Endothelial cell of umbilical vein (primary cell): ENCODE measurements around the gene DUSP6.

Experiments used
- EZH2 ChIP-seq: IDR thresholded peaks from 2 replicates; pipeline ENCODE4 v1.6.1; 2012; ENCODE audit warnings: borderline replicate concordance, low read depth, mild to moderate bottlenecking, moderate library complexity, low read length, inconsistent platforms; ENCODE audit not compliant: severe bottlenecking
- GATA2 ChIP-seq: IDR thresholded peaks from 2 replicates; pipeline ENCODE4 v1.7.0; 2011; ENCODE audit warnings: low read depth, mild to moderate bottlenecking, moderate library complexity, mixed read lengths, low read length; ENCODE audit not compliant: insufficient read length, insufficient read depth
- JUN ChIP-seq: IDR thresholded peaks from 2 replicates; pipeline ENCODE4 v1.6.1; 2011; ENCODE audit warnings: borderline replicate concordance, low read depth; ENCODE audit not compliant: insufficient read length, insufficient read depth
- MYC ChIP-seq: IDR thresholded peaks from one replicate; pipeline ENCODE4 v1.6.1; 2011; ENCODE audit warnings: mild to moderate bottlenecking, low read depth, low read length
- POLR2A ChIP-seq: IDR thresholded peaks from 2 replicates; pipeline ENCODE4 v1.6.1; 2012; ENCODE audit warnings: low read depth, mild to moderate bottlenecking, control low read depth, low read length
- POLR2AphosphoS5 ChIP-seq: IDR thresholded peaks from 2 replicates; pipeline ENCODE4 v1.6.1; 2012; ENCODE audit warnings: low read depth, mild to moderate bottlenecking, control low read depth, low read length, moderate library complexity; ENCODE audit not compliant: insufficient read depth
- TF ChIP-seq, protein P1 (sequence below), 2 donors: IDR thresholded peaks; 1 replicate in 1 of 2; 2 replicates in 1 of 2; pipeline ENCODE4 v1.5.1; 2011; ENCODE audit warnings: low read length in 2 of 2, mild to moderate bottlenecking in 2 of 2, moderate library complexity in 2 of 2, control low read depth in 1 of 2, inconsistent platforms in 1 of 2, low read depth in 1 of 2; ENCODE audit not compliant: insufficient read depth in 1 of 2; ENCODE audit errors: extremely low read depth in 1 of 2
- TF ChIP-seq, protein P2 (sequence below): IDR thresholded peaks from 2 replicates; pipeline ENCODE4 v1.6.1; 2011; ENCODE audit not compliant: insufficient read depth, insufficient read length

DNA sequence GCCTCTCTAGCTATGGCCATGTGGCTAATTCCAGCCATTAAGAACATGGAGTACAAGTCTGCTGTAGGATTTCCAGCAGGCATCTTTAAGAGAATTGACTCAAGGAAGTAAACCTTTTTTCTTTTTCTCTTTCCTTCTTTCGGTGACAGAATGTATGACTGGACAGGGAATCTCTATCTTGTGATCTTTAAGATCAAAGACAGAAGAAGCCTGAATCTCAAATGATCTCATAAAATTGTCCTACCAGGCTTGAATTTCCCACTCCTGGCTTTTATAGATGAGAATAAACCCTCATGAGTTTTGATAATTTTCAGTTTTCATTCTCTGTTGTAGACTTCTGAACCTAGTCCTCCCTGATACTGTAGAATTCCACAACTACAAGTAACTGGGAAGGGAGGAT lies 11.4 kb downstream of the DUSP6 start:
- TF ChIP-seq, protein P1, sequence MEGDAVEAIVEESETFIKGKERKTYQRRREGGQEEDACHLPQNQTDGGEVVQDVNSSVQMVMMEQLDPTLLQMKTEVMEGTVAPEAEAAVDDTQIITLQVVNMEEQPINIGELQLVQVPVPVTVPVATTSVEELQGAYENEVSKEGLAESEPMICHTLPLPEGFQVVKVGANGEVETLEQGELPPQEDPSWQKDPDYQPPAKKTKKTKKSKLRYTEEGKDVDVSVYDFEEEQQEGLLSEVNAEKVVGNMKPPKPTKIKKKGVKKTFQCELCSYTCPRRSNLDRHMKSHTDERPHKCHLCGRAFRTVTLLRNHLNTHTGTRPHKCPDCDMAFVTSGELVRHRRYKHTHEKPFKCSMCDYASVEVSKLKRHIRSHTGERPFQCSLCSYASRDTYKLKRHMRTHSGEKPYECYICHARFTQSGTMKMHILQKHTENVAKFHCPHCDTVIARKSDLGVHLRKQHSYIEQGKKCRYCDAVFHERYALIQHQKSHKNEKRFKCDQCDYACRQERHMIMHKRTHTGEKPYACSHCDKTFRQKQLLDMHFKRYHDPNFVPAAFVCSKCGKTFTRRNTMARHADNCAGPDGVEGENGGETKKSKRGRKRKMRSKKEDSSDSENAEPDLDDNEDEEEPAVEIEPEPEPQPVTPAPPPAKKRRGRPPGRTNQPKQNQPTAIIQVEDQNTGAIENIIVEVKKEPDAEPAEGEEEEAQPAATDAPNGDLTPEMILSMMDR (IDR thresholded peaks at IDR 0.05; ENCODE audit: extremely low read depth in 1 of 2, insufficient read depth in 1 of 2, low read depth in 1 of 2, low read length in 2 of 2): no peak
- no peak for TF ChIP-seq POLR2A
- TF ChIP-seq EZH2: no peak
- TF ChIP-seq MYC: no peak
- no peak for TF ChIP-seq POLR2AphosphoS5
- TF ChIP-seq JUN: no peak
- TF ChIP-seq, protein P2, sequence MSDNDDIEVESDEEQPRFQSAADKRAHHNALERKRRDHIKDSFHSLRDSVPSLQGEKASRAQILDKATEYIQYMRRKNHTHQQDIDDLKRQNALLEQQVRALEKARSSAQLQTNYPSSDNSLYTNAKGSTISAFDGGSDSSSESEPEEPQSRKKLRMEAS: no peak
- TF ChIP-seq GATA2: no peak
